AG10803 (cell line): Measurements from ENCODE around the gene HNRNPR.

Experiments used
- DNase-seq: peaks from one replicate; pipeline ENCODE4 v3.0.0; 2010; ENCODE audit warnings: low read depth
- H3K4me3 ChIP-seq: 2 replicates; pipeline ENCODE4 v1.5.1; 2011; ENCODE audit warnings: mild to moderate bottlenecking, low read length, control low read depth
- CTCF ChIP-seq: conservative IDR thresholded peaks from 2 replicates; pipeline ENCODE4 v1.5.1; 2011; ENCODE audit warnings: mild to moderate bottlenecking, low read length, control low read depth, inconsistent platforms

HNRNPR gene

GRCh38 chr1:23367791-23368561 lies 23.9 kb upstream of the HNRNPR start:
- peak; percentile 99 for DNase-seq
- H3K4me3 ChIP-seq, result peak overlapping the region; percentile 72
- 0 out of 2 replicates have a peak, but pooled peaks have one; percentile 6 for TF ChIP-seq CTCF

GRCh38 chr1:23367451-23367790 lies 23.3 kb upstream of the HNRNPR start:
- no peak for DNase-seq
- no peak for TF ChIP-seq CTCF
- peak overlapping the region; percentile 72 for H3K4me3 ChIP-seq

- DNase-seq, result no peak
- H3K4me3 ChIP-seq, result no peak overlapping the region
- no peak for TF ChIP-seq CTCF
Measured at GRCh38 chr1:23366598-23366997, 22.5 kb upstream of the HNRNPR start.

GRCh38 chr1:23366146-23366545 lies 22.1 kb upstream of the HNRNPR start:
- H3K4me3 ChIP-seq, result no peak overlapping the region
- no peak for DNase-seq
- TF ChIP-seq CTCF, result no peak

- DNase-seq, result no peak
- no peak for TF ChIP-seq CTCF
- no peak overlapping the region for H3K4me3 ChIP-seq
Measured at GRCh38 chr1:23362218-23362713, 18.2 kb upstream of the HNRNPR start.

GRCh38 chr1:23358310-23358875 lies 14.3 kb upstream of the HNRNPR start:
- no peak overlapping the region for H3K4me3 ChIP-seq
- DNase-seq, result no peak
- TF ChIP-seq CTCF, result no peak

GRCh38 chr1:23357138-23357908 lies 13.2 kb upstream of the HNRNPR start:
- no peak overlapping the region for H3K4me3 ChIP-seq
- no peak for DNase-seq
- TF ChIP-seq CTCF, result no peak
